ENCODE measurements around the gene ZNF276.
"Not testable (repeated sequence)": the region's sequence is repeated elsewhere in the genome, so short reads cannot be mapped to it uniquely, and the experiment has no call there.

ZNF276 gene

DNA sequence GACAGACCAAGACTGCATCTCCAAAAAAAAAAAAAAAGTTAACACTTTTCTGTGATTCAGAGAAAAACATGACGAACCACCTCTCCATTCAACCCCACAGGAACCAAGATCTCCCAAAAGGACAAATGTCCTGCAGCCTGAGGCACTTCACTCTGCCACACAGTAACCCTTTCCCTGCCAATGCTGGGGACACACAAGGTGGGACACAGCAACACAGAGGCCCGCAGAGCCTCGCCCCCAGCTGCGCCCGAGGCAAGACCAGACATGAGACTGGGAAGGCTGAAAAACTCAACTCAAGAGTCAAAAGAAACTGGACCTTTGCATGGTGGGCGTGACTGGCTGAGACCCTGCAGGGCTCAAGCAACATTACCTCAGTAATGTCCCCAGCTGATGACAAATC, 61.2 kb downstream of the ZNF276 start:
- no peaks in the 10 kb centered on the region for H3K9me3 ChIP-seq (ENCODE audit: control insufficient read depth, low read length)
- no peaks in the 10 kb centered on the region for H3K27me3 ChIP-seq (ENCODE audit: control insufficient read depth, insufficient read depth, low read length, poor library complexity, severe bottlenecking)
- no peak overlapping the region for H3K4me3 ChIP-seq (ENCODE audit: insufficient read depth, low read depth, low read length)
- 93 to 96% methylated on average over 6 of the region's 6 CpGs for WGBS, 2 experiments
- no peak overlapping the region for H3K27ac ChIP-seq (ENCODE audit: insufficient read depth, low read depth, low read length, poor library complexity, severe bottlenecking)
- peaks cover 17% of the 10 kb centered on the region for H3K36me3 ChIP-seq (ENCODE audit: control insufficient read depth, insufficient read depth, low read length)
- H3K4me1 ChIP-seq (ENCODE audit: control insufficient read depth, insufficient read depth, low read length): no peaks in the 10 kb centered on the region

DNA sequence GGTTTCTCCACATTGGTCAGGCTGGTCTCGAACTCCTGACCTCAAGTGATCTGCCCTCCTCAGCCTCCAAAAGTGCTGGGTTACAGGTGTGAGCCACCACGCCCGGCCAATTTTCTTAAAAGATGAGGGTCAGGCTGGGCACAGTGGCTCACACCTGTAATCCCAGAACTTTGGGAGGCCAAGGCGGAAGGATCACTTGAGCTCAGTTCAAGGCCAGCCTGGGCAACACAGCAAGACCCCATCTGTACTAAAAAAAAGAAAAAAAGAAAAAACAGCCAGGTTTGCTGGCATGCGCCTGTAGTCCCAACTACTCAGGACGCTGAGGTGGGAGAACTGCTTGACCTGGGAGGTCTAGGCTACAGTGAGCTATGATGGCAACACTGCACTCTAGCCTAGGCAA, 62.6 kb downstream of the ZNF276 start:
- peaks cover 21% of the 10 kb centered on the region for H3K36me3 ChIP-seq (ENCODE audit: control insufficient read depth, insufficient read depth, low read length)

DNA sequence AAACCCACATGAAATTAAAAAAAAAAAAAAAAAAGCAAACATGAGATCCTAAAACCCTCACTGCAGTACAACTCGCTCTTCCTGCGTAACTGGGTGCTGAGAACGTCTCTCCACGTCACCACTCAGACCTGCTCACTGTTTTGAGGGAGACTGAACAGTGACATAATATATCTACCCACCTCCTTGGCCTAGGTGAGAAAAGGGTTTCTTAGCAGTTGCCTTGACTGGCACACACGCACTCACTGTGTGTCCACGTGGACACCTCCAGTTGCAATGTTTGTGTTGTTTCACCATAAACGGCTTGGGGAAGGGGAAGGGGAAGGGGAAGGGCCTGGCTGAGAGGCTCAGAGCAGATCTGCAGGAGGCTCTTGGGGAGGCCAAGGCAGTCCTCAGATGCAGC, 63.1 kb downstream of the ZNF276 start:
- no peaks in the 10 kb centered on the region for H3K4me1 ChIP-seq (ENCODE audit: control insufficient read depth, insufficient read depth, low read length)
- H3K27me3 ChIP-seq (ENCODE audit: control insufficient read depth, insufficient read depth, low read length, poor library complexity, severe bottlenecking): no peaks in the 10 kb centered on the region
- H3K9me3 ChIP-seq (ENCODE audit: control insufficient read depth, low read length): no peaks in the 10 kb centered on the region
- no peak overlapping the region for H3K27ac ChIP-seq (ENCODE audit: insufficient read depth, low read depth, low read length, poor library complexity, severe bottlenecking)
- H3K4me3 ChIP-seq (ENCODE audit: insufficient read depth, low read depth, low read length): no peak overlapping the region
- peaks cover 22% of the 10 kb centered on the region for H3K36me3 ChIP-seq (ENCODE audit: control insufficient read depth, insufficient read depth, low read length)
- 94 to 99% methylated on average over 7 of the region's 7 CpGs for WGBS, 2 experiments

More for the DNA sequence above, 62.6 kb downstream of the ZNF276 start:
- not testable (repeated sequence) for H3K9me3 ChIP-seq (ENCODE audit: control insufficient read depth, low read length); H3K4me1 ChIP-seq (ENCODE audit: control insufficient read depth, insufficient read depth, low read length); H3K27me3 ChIP-seq (ENCODE audit: control insufficient read depth, insufficient read depth, low read length, poor library complexity, severe bottlenecking); H3K4me3 ChIP-seq (ENCODE audit: insufficient read depth, low read depth, low read length); H3K27ac ChIP-seq (ENCODE audit: insufficient read depth, low read depth, low read length, poor library complexity, severe bottlenecking)
- 92 to 95% methylated on average over 6 of the region's 6 CpGs for WGBS, 2 experiments

DNA sequence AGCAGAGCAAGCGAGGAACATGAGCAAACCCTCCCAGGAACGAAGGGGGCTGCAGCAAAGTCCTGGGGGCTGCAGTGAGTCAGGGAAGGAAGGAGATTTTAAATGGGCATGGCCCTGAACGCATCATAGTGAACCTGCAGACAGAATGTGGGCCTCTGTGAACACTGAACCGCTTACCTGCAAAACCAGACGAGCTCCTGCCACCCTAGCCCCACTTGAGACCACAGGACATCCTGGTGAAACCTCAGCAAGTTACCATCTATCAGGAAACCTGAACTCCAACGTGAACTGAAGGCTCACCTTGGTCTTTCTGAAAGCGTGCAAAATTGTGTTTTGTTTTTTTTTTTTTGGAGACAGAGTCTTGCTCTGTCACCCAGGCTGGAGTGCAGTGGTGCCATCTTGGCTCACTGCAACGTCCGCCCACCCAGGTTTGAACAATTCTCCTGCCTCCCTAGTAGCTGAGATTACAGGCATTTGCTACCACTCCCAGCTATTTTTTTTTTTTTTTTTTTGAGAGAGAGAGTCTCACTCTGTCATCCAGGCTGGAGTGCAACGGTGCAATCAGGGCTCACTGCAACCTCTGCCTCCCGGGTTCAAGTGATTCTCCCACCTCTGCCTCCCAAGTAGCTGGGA, 64.3 kb downstream of the ZNF276 start:
- no peak overlapping the region for H3K27ac ChIP-seq (ENCODE audit: insufficient read depth, low read depth, low read length, poor library complexity, severe bottlenecking)
- H3K9me3 ChIP-seq (ENCODE audit: control insufficient read depth, low read length): no peaks in the 10 kb centered on the region
- H3K27me3 ChIP-seq (ENCODE audit: control insufficient read depth, insufficient read depth, low read length, poor library complexity, severe bottlenecking): no peaks in the 10 kb centered on the region
- H3K36me3 ChIP-seq (ENCODE audit: control insufficient read depth, insufficient read depth, low read length): peaks cover 24% of the 10 kb centered on the region
- no peaks in the 10 kb centered on the region for H3K4me1 ChIP-seq (ENCODE audit: control insufficient read depth, insufficient read depth, low read length)
- WGBS, 2 experiments: 94 to 96% methylated on average over 11 of the region's 11 CpGs
- H3K4me3 ChIP-seq (ENCODE audit: insufficient read depth, low read depth, low read length): no peak overlapping the region

DNA sequence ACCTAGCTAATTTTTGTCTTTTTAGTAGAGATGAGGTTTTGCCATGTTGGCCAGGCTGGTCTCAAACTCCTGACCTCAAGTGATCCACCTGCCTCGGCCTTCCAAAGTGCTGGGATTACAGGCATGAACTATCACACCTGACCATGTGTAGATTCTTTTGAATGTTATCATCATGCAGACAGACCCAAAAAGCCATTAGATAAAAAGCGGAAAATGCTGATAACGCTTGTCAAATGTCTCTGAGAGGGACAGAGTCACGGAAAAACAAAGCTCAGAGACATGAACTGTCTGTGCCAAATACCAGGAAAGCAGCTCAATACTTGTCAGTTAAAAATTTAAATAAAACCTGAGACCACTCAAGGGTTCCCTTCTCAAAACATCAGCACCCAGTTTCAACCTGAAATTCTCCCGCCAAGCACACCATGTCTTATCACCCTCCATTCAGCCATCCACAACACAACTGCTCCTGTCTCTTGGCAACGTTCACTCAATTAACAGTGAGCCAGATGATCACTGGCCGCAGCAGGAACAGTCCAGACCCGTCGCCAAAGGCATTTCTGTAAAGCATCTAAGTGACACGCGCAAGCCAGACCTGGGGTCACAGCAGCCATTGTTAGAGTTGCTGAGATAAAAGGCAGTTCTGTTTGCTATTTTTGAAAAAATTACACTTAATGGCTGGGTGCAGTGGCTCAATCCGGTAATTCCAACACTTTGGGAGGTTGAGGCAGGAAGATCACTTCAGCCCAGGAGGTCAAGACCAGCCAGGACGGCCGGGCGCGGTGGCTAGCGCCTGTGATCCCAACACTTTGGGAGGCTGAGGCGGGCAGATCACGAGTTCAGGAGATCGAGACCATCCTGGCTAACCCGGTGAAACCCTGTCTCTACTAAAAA, 65.4 kb downstream of the ZNF276 start:
- H3K4me1 ChIP-seq (ENCODE audit: control insufficient read depth, insufficient read depth, low read length): no peaks in the 10 kb centered on the region
- no peak overlapping the region for H3K4me3 ChIP-seq (ENCODE audit: insufficient read depth, low read depth, low read length)
- 94 to 96% methylated on average over 21 of the region's 21 CpGs for WGBS, 2 experiments
- H3K27me3 ChIP-seq (ENCODE audit: control insufficient read depth, insufficient read depth, low read length, poor library complexity, severe bottlenecking): no peaks in the 10 kb centered on the region
- H3K27ac ChIP-seq (ENCODE audit: insufficient read depth, low read depth, low read length, poor library complexity, severe bottlenecking): no peak overlapping the region
- peaks cover 24% of the 10 kb centered on the region for H3K36me3 ChIP-seq (ENCODE audit: control insufficient read depth, insufficient read depth, low read length)
- no peaks in the 10 kb centered on the region for H3K9me3 ChIP-seq (ENCODE audit: control insufficient read depth, low read length)

DNA sequence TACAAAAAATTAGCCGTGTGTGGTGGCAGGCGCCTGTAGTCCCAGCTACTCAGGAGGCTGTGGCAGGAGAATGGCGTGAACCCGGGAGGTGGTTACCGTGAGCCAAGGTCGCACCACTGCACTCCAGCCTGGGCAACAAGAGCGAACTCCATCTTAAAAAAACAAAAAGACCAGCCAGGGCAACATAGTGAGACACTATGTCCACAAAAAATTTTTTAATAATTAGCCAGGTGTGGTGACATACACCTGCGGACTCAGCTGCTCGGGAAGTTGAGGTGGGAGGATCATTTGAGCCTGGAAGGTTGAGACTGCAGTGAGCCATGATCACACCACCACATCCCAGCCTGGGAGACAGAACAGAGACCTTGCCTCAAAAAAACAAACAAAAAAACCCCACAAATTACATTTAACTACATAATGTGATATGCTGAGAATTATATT, 66.0 kb downstream of the ZNF276 start:
- 89 to 97% methylated on average over 9 of the region's 9 CpGs for WGBS, 2 experiments
- Histone ChIP-seq H3K9me3 (ENCODE audit: control insufficient read depth, low read length) (no peaks in the 10 kb centered on the region), H3K4me1 (ENCODE audit: control insufficient read depth, insufficient read depth, low read length) (no peaks in the 10 kb centered on the region), H3K27me3 (ENCODE audit: control insufficient read depth, insufficient read depth, low read length, poor library complexity, severe bottlenecking) (no peaks in the 10 kb centered on the region), H3K27ac (ENCODE audit: insufficient read depth, low read depth, low read length, poor library complexity, severe bottlenecking) (no peak overlapping the region), H3K4me3 (ENCODE audit: insufficient read depth, low read depth, low read length) (no peak overlapping the region), H3K36me3 (ENCODE audit: control insufficient read depth, insufficient read depth, low read length) (peaks cover 22% of the 10 kb centered on the region)

Measured in ectodermal cell (in vitro differentiated cells).